HL-60 (cell line): ENCODE measurements around the gene SRP19.

Experiments
- DNase-seq, 2 experiments: peaks; one replicate each; pipeline ENCODE4 v3.0.0-alpha.2; 2010 to 2020; ENCODE audit warnings: low read depth in 1 of 2, low spot score in 1 of 2
- H3K27ac ChIP-seq: fragments of 250-450 bp; sonication (Bioruptor Pico); replicated peaks from 2 replicates; pipeline ENCODE4 v1.5.1; 2020; ENCODE audit warnings: mild to moderate bottlenecking, moderate library complexity
- H3K27me3 ChIP-seq: fragments of 250-450 bp; sonication (Bioruptor Pico); 2 replicates; pipeline ENCODE4 v1.5.1; 2021; ENCODE audit warnings: mild to moderate bottlenecking, moderate library complexity; ENCODE audit not compliant: insufficient read depth, poor library complexity, severe bottlenecking
- H3K4me3 ChIP-seq: replicated peaks from 2 replicates; pipeline ENCODE4 v1.5.1; 2011; ENCODE audit warnings: mild to moderate bottlenecking, control low read depth, low read length; ENCODE audit not compliant: insufficient read depth
- CTCF ChIP-seq: IDR thresholded peaks from one replicate; pipeline ENCODE4 v1.5.1; 2011; ENCODE audit warnings: low read length, control low read depth, inconsistent platforms; ENCODE audit not compliant: insufficient read depth
- GABPA ChIP-seq: IDR thresholded peaks from 2 replicates; pipeline ENCODE4 v1.6.1; 2012; ENCODE audit warnings: low read depth
- POLR2AphosphoS5 ChIP-seq: IDR thresholded peaks from 2 replicates; pipeline ENCODE4 v1.6.1; 2012; ENCODE audit warnings: low read depth
- REST ChIP-seq: IDR thresholded peaks from 2 replicates; pipeline ENCODE4 v1.6.1; 2012; ENCODE audit warnings: low read depth; ENCODE audit not compliant: insufficient replicate concordance
- SPI1 ChIP-seq: IDR thresholded peaks from 2 replicates; pipeline ENCODE4 v1.6.1; 2012; ENCODE audit warnings: low read depth, mild to moderate bottlenecking, borderline replicate concordance

Gene SRP19

DNA sequence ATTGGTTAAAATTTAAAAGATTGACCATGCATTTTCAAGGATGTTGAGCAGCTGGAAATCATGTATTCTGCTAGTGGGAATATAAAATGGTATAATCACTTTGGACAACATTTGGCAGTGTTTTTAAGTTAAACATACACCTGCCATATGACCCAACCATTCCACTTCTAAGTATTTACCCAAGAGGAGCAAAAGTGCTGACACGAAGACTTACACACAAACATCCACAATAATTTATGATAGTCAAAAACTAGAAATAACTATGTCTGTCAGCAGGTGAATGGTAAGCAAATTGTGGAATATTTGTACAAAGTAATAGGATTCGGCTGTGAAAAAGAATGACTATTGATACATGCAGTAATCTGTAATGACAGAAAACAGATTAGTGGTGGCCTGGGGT, 30.7 kb upstream of the SRP19 start:
- no peak for DNase-seq
- Histone ChIP-seq H3K27ac (no peak overlapping the region), H3K27me3 (no peaks in the 10 kb centered on the region), H3K4me3 (no peak overlapping the region)
- TF ChIP-seq REST (no peak), CTCF (no peak), GABPA (no peak), POLR2AphosphoS5 (no peak), SPI1 (no peak)

- TF ChIP-seq GABPA (no peak), SPI1 (no peak), CTCF (no peak), REST (no peak), POLR2AphosphoS5 (no peak)
- no peaks in the 10 kb centered on the region for H3K27me3 ChIP-seq
- no peak for DNase-seq
These were observed 27.1 kb upstream of the SRP19 start for GRCh38 chr5:112833971-112834370.

GRCh38 chr5:112844489-112844888, 16.6 kb upstream of the SRP19 start:
- no peak overlapping the region for H3K4me3 ChIP-seq
- H3K27ac ChIP-seq, result no peak overlapping the region
- no peak for DNase-seq
- no peaks in the 10 kb centered on the region for H3K27me3 ChIP-seq
- no peak for TF ChIP-seq SPI1
- no peak for TF ChIP-seq GABPA
- no peak for TF ChIP-seq REST
- TF ChIP-seq CTCF, result no peak
- no peak for TF ChIP-seq POLR2AphosphoS5

More at GRCh38 chr5:112833971-112834370, 27.1 kb upstream of the SRP19 start:
- no peak overlapping the region for H3K4me3 ChIP-seq
- H3K27ac ChIP-seq, result no peak overlapping the region
